ENCODE data around the gene MAGEA11.
"Not testable (repeated sequence)": the region's sequence is repeated elsewhere in the genome, so short reads cannot be mapped to it uniquely, and the experiment has no call there.

MAGEA11 gene

GRCh38 chrX:149718757-149719156 lies 6.9 kb downstream of the MAGEA11 start:
- DNase-seq: no peak

GRCh38 chrX:149720021-149720689 lies 8.3 kb downstream of the MAGEA11 start:
- no peak for DNase-seq

- DNase-seq: not testable (repeated sequence)
Measured at GRCh38 chrX:149721241-149721640, 9.4 kb downstream of the MAGEA11 start.

- no peak for DNase-seq
Measured at GRCh38 chrX:149721778-149722177, 9.9 kb downstream of the MAGEA11 start.

- not testable (repeated sequence) for DNase-seq
Measured at GRCh38 chrX:149723583-149724118, 11.8 kb downstream of the MAGEA11 start.

GRCh38 chrX:149727308-149727707 lies 15.4 kb downstream of the MAGEA11 start:
- DNase-seq: not testable (repeated sequence)

GRCh38 chrX:149742269-149742668 lies 30.4 kb downstream of the MAGEA11 start:
- DNase-seq: not testable (repeated sequence)

GRCh38 chrX:149746390-149747007 lies 34.6 kb downstream of the MAGEA11 start:
- not testable (repeated sequence) for DNase-seq

GRCh38 chrX:149757206-149758067 lies 45.6 kb downstream of the MAGEA11 start:
- no peak for DNase-seq

GRCh38 chrX:149758068-149758714 lies 46.3 kb downstream of the MAGEA11 start:
- DNase-seq: no peak

GRCh38 chrX:149758715-149759078 lies 46.8 kb downstream of the MAGEA11 start:
- DNase-seq: not testable (repeated sequence)

GRCh38 chrX:149759824-149760223 lies 48.0 kb downstream of the MAGEA11 start:
- no peak for DNase-seq

- DNase-seq: no peak
Measured at GRCh38 chrX:149760965-149761364, 49.1 kb downstream of the MAGEA11 start.

- DNase-seq: not testable (repeated sequence)
Measured at GRCh38 chrX:149761858-149762674, 50.2 kb downstream of the MAGEA11 start.

GRCh38 chrX:149762696-149763614 lies 51.1 kb downstream of the MAGEA11 start:
- no peak for DNase-seq
